Heart left ventricle (tissue), 13 donors: ENCODE results near the gene EVC2.

ENCODE experiments used
- CTCF ChIP-seq, 12 donors: fragments of 200-600 bp; sonication (generic) in 4 of 12; IDR thresholded peaks; one replicate each; pipeline versions ENCODE4 v1.5.0 to v1.8.0; 2018 to 2022; ENCODE audit warnings: antibody characterized with exemption in 12 of 12, mild to moderate bottlenecking in 5 of 12
- POLR2A ChIP-seq, 2 donors: fragments of 450-650 bp; IDR thresholded peaks; one replicate each; pipeline ENCODE4 v1.6.1; 2017; ENCODE audit warnings: antibody characterized with exemption in 2 of 2, mild to moderate bottlenecking in 2 of 2, moderate library complexity in 2 of 2
- donor health status: ischemic (EF 13 %, LVEDD 7.1; RV severe dilation, severe dysfunction).
- donor health status: DM: no; HTN: yes; CAD: no.
- donor health status: DM: no; HTN: no; CAD: no.
- donor health status: ischemic (EF 25% LVEDD 6.9; RV normal size, moderate dysfunction).
- donor health status: ischemic (EF 25% LVEDD 5.7; RV mildly dilated, moderate dysfunction).
- donor health status: ischemic (EF 35%, LVEDD 5.7; RV mildly dilated, moderate dysfunction).
- donor health status: nonischemic (EF 11% LVEDD 7.7; RV severe dilation, severe dysfunction).
- donor health status: DM: yes; HTN: yes; CAD: no.
- donor health status: PGD.
- donor health status: ischemic (EF 29% LVEDD 5.4; RV normal size, mild dysfunction).
- donor health status: nonischemic (EF 23%, LVEDD 6.1; RV moderate dilation, normal function).

DNA sequence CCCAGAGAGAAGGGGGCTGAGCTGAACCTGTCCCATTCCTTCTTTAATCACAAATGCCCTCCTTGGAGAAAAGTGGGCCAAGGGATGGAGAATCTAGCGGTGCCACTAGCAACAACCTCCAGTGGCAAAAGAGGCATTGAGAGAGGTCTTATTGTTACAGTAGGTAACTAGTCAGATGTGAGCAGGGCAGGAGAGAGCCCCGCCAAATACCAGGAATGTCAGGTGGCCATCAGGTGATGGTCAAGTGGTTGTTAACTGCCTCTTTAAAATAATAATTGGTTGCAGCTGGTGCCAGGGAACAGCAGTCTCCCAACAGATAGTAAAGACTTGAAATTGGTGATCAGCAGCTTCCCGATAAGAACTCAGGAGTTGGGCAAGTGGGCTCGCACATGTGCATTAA, 116.1 kb downstream of the EVC2 start:
- no peak for TF ChIP-seq CTCF (IDR thresholded peaks at IDR 0.05)
- TF ChIP-seq POLR2A (IDR thresholded peaks at IDR 0.05), result no peak
